NCI-H128 (cell line): ENCODE data around the gene DDX24.

Source experiments
- DNase-seq: peaks from one replicate; lab custom pipeline; 2025; ENCODE audit not compliant: unreplicated experiment; lab: John Stamatoyannopoulos, UW

DDX24 gene

DNA sequence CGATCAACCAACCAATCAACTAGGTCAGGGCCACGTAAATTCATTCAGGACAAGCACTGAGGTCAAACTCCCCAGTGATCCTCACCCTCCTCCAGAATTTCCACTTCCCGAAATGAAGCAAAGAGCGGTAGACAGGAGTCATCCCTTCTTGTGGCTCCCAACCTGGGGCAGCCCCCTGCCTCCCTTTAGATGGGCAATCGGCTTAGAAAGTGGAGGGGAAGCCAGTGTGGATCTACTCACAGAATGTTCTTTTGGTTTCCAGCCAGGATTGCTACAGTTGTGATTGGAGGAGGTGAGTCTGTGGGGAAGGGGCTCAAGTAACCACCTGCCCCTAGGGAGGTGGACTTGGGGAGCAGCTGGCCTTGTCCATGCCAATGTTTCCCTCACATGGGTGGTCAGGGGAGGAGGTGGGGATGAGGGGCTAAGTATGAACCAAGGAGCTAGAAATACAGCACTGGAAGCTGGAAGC is 33.6 kb upstream of the DDX24 start:
- DNase-seq, result no peak

DNA sequence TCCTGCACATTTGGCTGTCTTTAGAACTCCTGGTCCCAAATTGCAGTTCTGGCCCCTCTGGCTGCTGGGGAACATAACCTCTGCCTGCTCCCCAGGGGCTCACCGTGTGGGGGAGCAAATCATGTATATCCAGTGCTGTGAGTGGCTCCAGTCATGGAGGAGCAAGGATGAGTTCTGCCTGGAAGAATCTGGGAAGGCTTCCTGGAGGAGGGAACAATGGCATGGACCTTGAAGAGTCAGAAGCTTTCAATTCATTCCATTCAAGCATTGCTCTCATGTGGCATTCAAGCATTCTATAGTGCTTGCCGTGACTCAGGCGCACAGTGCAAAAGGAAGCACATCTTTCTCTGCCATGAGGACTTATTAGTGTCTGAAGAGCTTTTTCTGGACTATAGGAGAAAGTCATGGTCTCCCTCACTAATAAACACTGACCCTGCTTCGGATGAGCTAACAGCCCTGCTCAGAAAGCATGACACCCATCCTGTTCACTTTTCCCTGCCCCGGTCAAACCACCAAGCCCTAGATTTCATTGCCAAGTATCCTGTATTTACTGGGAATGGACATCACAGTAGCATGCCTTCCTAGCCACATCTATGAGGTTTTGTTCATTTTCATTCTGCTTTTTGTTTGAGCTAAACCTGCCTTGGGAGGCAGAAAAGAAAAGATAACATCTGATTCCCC is 33.0 kb upstream of the DDX24 start:
- no peak for DNase-seq

GRCh38 chr14:94113490-94113889 is 32.5 kb upstream of the DDX24 start:
- no peak for DNase-seq

DNA sequence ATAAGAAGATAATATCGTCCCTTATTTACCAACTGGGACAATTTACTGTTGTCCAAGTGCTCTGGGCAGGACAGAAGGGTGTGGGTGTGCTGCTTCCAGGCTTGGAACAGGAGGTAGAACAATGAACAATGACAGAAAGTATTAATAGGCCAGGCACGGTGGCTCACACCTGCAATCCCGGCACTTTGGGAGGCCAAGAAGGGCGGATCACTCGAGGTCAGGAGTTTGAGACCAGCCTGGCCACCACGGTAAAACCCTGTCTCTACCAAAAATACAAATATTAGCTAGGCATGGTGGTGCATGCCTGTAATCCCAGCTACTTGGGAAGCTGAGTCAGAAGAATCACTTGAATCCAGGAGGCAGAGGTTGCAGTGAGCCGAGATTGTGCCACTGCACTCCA is 32.1 kb upstream of the DDX24 start:
- no peak for DNase-seq

- DNase-seq, result no peak
These were observed 31.6 kb upstream of the DDX24 start for GRCh38 chr14:94112513-94113063.

DNA sequence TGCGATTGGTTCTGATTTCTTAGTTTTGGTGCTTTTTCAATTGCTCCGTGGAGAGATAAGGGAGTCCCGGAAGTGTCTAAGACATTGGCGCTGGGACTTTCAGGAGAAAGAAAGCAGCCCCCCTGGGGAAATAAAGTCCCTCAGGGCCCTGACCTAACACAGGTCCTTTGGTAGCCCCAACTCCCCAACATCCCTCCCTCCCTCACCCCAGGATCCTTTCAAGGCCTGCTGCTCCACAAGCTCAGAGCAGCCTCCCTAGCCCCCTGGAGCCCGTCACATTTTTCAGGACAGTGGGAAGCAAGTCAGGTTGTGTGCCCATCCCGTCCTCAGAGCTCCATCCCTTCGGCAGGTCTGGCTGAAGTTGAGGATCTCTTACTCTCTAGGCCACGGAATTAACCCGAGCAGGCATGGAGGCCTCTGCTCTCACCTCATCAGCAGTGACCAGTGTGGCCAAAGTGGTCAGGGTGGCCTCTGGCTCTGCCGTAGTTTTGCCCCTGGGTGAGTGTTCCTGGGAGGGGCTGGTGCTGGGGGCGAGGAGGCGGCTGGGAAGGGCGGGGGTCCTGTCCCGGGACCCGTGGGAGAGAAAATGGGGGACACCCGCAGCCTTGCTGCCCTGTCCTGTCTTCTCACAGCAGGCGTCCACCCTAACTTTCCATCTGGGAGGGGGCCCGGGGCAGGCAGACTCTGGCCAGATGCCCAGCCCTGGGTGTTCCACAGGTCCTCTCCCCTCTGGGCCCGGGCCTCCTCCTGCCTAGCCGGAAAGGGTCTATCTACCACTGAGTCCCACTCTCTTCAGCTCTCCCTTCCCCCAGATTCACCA is 30.5 kb upstream of the DDX24 start:
- DNase-seq, result no peak

- no peak for DNase-seq
These were observed 29.7 kb upstream of the DDX24 start, which contains the start of gene IFI27 for GRCh38 chr14:94110552-94111181. Gene IFI27, plus strand, starts transcription at chr14:94110736.

DNA sequence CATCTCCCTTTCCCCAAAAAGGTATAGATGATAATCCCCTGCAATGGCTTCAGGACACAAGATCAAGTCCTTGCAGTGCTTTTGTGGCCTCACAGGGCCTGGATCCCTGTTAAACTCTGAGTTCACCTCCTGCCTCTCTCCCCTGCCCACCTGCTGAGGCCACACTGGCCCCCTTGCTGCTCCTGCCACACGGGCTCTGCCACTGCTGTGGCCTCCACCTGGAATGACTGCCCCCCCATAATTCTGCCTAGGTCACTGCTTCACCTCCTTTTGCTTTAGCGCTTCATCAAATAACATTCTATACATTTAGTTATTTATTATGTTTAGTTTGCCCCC is 28.9 kb upstream of the DDX24 start:
- DNase-seq, result no peak

GRCh38 chr14:94104731-94105130 is 23.7 kb upstream of the DDX24 start:
- no peak for DNase-seq

DNA sequence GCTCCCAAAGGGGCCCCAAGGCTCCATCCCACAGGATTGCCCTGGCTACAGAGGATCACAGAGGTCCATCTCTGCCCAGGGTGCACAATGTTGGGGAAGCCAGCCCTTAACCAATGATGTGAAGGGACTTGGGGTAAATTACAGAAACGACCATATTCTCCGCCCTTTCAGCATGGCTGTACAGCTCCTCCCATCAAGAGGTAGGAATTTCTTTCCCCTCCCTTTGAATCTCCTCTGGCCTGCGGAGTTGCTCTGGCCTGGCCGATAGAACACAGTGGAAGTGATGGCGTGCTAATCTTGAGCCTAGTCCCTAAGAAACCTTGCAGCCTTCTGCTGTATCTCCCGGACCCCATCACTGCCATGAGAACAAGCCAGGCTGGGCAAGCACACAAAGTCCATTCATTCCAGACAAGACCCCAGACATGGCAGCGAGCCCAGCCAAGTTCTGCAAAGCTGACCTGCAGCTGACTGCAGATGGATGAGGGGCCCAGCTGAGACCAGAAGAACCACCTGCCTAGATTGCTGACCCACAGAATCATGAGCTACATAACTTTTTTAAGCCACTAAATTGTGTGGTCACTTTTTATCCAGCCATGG is 22.6 kb upstream of the DDX24 start:
- DNase-seq, result no peak

DNA sequence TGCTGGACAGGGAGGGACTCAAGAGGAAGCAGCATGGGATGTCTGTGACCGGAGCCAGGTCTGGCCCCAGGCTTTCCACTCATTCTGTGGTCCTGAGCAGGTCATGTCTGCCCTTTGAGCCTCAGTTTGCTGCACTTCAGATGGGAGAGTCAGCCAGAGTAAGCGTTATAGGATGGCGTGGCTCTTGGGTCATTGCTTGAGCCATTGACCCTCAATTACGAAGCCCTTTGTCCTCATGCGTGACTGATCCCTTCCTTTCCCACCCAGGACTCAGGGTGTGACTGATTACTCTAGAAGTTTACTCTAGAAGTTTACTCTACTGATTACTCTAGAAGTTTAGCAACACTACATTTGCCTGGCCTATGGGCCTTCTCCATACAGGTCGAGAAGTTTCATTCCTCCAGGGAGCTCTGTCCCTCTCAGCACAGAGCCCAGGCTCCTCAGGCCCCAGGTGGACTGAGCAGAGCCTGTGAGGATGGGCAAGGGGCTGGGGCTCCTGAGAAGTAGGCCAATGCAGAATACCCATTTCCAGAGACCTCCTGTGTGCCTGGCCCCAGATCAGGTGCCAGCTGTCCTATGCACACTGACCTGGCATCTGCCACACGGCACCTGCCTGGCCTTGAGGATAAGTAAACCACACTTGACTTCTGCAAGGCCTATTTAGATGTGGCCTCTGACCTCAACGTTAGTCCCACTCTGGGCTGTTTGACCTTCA is 21.9 kb upstream of the DDX24 start:
- no peak for DNase-seq

DNA sequence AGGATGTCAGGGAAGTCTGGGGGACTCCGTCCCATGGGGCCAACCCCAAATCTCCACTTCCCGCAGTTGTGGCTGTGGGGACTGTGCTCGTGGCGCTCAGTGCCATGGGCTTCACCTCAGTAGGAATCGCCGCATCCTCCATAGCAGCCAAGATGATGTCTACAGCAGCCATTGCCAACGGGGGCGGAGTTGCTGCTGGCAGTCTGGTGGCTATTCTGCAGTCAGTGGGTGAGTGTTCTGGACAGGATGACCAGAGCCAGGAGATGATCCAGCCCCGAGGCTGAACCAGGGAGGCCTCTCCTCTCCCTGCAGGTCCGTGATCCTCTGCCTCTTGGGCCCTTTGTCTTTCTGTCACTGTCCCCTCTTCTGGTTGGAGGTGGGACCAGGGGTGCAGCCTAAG is 20.7 kb upstream of the DDX24 start:
- DNase-seq, result no peak

DNA sequence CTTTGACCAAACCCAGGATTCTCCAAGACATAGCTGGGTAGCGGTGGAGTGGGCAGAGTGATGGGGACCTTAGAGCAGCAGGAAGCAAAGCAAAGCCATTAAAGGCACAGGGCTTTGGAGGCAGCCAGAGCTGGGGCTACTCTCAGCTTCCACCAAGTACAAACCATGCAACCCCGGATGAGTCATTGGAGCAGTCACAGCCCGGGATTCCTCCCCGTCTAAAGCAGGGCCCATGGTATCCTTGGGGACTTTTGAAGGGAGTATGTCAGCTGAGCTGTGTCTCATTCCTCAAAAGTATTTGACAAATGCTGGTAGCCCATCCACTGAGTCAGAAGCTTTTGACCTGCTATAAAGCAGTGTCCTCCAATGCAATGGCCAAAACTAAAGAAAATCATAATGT is 19.8 kb upstream of the DDX24 start:
- DNase-seq, result no peak

DNA sequence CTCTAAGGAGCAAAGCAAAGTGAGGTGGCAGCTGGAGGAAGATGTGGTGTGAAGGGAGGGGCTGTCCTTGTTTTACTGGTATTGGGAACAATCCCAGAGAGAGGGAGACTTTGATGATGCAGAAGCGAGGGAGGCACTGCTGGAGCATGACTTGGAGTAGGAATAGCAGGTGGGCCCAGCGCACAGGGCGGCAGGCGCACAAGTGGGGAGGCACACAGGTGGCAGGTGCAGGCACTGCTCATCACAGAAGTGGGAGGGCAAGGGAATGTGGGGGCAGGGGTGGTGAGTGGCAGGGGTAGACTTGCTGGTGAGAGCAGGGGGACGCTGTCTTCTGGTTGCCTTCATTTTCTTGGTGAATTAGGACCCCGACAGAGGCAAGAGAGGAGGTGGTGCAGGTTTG is 18.0 kb upstream of the DDX24 start:
- no peak for DNase-seq

DNA sequence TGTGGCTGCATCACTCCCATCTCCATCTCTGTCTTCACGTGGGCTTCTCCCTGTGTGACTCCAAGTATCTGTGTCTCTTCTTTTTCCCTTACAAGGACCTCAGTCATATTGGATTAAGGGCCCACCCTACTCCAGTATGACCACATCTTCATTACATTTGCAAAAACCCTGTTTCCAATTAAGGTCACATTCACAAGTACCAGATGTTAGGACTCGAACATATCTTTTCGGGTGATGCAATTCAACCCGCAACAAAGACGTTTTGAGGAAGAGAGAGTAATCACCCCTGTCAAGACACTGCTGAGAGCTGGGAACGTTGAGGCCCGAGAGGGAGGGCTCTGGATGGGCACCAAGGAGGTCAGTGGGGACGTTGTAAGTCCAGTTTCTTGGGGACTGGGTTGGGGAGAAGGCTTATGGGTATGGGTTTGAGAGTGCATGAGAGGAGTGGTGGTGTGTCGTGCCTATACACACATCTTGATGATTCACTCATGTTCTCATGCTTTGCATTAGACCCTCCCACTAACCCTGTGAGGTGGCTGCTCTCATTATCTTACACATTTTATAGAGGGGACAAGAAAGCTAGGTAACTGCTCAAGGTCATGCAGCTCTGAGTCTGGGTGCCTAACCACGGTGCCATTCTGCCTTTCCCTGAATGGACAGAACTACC is 17.5 kb upstream of the DDX24 start:
- DNase-seq, result no peak

DNA sequence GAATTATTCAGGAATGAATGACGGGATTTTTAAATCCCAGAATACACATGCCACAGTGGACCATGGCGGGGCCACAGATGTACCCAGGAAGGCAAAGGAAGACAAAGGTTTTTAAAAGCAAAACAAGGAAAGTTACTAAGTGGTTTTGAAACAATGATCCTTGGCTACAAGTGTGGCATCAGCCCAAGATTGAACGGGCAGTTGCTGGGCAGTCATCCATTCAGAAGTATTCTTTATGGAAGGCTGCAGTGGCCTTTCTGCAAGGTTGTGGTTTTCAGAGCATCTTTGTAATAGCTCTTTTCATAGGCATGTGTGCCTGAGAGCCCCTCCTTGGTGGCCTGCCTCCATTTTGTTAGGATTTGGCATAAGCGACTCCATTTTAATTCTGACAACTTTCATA is 16.1 kb upstream of the DDX24 start:
- no peak for DNase-seq

DNA sequence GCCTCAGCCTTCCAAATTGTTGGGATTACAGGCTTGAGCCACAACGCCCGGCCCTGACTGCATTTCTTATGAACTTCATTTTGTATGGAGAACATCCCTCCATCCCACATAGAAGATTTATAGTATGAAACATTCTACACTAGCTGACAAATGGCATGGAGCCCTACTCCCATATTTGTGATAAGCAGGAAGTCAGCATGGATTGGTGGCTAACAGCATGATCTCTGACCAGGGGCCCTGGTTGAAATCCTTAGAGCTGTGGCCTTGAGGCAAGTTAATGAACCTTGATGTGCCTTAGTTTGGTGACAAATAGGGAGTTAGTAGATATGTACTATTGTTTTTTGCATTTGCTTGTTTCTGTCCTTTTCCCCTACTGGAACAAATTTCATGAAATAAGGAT is 12.4 kb upstream of the DDX24 start:
- no peak for DNase-seq

GRCh38 chr14:94089479-94089878 is 8.5 kb upstream of the DDX24 start:
- no peak for DNase-seq

- no peak for DNase-seq
These were observed 7.5 kb upstream of the DDX24 start for GRCh38 chr14:94088516-94088915.

DNA sequence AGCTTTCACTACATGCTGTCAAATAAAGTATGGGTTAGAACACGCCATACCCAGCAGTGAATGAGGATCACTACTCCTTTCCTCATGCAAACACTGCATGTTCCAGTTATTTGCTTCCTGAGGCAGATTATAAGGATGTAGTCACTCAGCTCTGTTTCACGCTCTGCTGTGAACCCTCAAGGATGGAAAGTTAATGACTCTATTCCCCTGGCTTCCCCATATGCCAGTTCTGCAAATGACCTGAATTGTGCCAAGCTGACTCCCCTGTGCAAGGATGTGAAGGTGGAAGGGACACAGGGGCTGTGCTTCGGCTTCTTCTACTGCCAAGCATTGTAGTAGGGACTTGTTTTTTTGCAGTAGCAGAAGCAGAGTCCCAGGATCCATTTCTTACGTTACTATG is 6.9 kb upstream of the DDX24 start:
- no peak for DNase-seq
